ENCODE results near the gene IL17RA.

The IL17RA gene

GRCh38 chr22:17106161-17106784, 21.5 kb downstream of the IL17RA start:
- DNase-seq (ENCODE audit: low read depth): no peak

GRCh38 chr22:17106785-17107546, 22.2 kb downstream of the IL17RA start:
- no peak for DNase-seq (ENCODE audit: low read depth)

GRCh38 chr22:17107547-17107810, 22.7 kb downstream of the IL17RA start:
- no peak for DNase-seq (ENCODE audit: low read depth)

DNA sequence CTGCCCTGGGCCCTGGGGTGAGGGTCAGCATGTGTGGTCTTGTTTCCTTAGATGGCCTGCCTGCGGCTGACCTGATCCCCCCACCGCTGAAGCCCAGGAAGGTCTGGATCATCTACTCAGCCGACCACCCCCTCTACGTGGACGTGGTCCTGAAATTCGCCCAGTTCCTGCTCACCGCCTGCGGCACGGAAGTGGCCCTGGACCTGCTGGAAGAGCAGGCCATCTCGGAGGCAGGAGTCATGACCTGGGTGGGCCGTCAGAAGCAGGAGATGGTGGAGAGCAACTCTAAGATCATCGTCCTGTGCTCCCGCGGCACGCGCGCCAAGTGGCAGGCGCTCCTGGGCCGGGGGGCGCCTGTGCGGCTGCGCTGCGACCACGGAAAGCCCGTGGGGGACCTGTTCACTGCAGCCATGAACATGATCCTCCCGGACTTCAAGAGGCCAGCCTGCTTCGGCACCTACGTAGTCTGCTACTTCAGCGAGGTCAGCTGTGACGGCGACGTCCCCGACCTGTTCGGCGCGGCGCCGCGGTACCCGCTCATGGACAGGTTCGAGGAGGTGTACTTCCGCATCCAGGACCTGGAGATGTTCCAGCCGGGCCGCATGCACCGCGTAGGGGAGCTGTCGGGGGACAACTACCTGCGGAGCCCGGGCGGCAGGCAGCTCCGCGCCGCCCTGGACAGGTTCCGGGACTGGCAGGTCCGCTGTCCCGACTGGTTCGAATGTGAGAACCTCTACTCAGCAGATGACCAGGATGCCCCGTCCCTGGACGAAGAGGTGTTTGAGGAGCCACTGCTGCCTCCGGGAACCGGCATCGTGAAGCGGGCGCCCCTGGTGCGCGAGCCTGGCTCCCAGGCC, 23.7 kb downstream of the IL17RA start:
- no peak for DNase-seq (ENCODE audit: low read depth)

DNA sequence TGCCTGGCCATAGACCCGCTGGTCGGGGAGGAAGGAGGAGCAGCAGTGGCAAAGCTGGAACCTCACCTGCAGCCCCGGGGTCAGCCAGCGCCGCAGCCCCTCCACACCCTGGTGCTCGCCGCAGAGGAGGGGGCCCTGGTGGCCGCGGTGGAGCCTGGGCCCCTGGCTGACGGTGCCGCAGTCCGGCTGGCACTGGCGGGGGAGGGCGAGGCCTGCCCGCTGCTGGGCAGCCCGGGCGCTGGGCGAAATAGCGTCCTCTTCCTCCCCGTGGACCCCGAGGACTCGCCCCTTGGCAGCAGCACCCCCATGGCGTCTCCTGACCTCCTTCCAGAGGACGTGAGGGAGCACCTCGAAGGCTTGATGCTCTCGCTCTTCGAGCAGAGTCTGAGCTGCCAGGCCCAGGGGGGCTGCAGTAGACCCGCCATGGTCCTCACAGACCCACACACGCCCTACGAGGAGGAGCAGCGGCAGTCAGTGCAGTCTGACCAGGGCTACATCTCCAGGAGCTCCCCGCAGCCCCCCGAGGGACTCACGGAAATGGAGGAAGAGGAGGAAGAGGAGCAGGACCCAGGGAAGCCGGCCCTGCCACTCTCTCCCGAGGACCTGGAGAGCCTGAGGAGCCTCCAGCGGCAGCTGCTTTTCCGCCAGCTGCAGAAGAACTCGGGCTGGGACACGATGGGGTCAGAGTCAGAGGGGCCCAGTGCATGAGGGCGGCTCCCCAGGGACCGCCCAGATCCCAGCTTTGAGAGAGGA, 24.5 kb downstream of the IL17RA start:
- no peak for DNase-seq (ENCODE audit: low read depth)

GRCh38 chr22:17109976-17110375, 25.2 kb downstream of the IL17RA start:
- no peak for DNase-seq (ENCODE audit: low read depth)

DNA sequence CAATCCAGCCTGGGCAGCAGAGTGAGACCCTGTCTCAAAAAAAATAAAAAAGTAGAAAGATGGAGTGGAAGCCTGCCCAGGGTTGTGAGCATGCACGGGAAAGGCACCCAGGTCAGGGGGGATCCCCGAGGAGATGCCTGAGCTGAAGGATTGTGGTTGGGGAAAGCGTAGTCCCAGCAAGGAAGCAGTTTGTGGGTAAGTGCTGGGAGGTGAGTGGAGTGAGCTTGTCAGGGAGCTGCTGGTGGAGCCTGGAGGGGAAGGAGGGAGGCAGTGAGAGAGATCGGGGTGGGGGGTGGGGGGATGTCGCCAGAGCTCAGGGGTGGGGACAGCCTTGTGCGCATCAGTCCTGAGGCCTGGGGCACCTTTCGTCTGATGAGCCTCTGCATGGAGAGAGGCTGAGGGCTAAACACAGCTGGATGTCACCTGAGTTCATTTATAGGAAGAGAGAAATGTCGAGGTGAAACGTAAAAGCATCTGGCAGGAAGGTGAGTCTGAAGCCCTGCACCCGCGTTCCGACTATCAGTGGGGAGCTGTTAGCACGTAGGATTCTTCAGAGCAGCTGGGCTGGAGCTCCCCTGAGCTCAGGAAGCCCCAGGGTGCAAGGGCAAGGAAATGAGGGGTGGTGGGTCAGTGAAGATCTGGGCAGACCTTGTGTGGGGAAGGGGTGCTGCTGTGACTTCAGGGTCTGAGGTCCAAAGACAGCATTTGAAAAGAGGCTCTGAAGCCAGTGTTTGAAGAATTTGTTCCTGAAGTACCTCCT, 26.2 kb downstream of the IL17RA start:
- DNase-seq (ENCODE audit: low read depth): no peak

DNA sequence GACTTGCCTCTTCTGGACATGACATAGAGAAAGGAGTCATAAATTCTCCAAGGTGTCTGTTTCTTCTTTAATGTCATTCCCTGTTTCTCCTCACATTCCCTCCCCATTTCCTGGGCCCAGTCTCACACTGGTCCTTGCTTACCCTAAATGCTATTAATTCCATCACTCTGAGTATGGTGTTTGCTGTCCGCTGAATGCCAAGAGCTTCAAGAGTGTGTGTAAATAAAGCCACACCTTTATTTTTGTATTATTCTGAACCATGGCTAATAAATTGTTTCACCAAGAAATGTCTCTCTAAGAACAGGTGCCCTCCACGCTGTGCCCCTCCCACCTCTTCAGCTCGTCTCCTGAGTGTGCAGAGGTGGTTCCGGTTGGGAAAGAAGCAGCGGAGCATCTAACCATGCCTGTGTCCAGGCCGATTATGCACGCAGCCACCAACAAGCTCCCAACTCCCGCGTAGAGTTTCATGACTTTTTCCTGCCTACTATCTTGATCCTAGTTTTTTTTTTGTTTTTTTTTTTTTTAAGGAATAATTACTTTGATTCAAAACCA, 27.8 kb downstream of the IL17RA start:
- DNase-seq (ENCODE audit: low read depth): no peak

DNA sequence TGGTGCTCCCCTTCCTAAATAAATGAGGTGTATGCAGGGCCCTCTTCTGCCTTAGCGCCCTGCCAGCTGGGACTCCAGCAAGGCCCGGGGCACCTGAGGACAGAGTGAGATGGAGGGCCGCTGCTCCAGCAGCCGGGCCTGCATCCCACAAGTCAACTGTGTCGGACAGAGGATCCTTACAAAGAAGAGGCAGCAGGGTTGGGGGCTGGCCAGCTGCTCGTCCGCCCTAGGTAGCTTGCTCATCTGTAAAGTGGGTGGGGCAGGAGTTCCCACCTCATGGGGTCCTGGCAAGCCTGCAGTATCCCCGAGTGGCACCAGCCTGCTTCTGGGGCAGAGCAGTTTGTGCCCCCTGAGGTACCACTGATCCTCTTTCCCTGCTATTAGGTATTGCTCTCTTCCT, 28.8 kb downstream of the IL17RA start:
- no peak for DNase-seq (ENCODE audit: low read depth)

GRCh38 chr22:17114173-17114897, 29.5 kb downstream of the IL17RA start:
- no peak for DNase-seq (ENCODE audit: low read depth)

DNA sequence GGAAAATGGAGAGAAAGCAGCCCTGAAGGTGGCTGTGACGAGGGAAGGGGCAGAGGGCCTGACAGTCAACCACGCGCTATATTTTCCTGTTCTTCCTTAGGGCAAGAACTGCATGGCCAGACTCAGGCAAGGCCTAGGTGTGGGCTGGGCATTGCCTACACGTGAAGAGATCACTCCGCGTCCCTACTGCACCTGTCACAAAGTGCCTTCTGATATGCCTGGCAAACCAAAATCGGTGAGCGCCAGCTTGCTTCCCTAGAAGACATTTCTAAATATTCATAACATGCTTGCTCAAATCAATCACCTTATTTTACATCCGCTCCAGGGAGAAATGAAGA, 30.1 kb downstream of the IL17RA start:
- DNase-seq (ENCODE audit: low read depth): no peak

GRCh38 chr22:17115236-17115635, 30.4 kb downstream of the IL17RA start:
- DNase-seq (ENCODE audit: low read depth): no peak

GRCh38 chr22:17115945-17116565, 31.3 kb downstream of the IL17RA start:
- no peak for DNase-seq (ENCODE audit: low read depth)

- DNase-seq (ENCODE audit: low read depth): no peak
Observed at GRCh38 chr22:17116572-17117330, 32.0 kb downstream of the IL17RA start.

DNA sequence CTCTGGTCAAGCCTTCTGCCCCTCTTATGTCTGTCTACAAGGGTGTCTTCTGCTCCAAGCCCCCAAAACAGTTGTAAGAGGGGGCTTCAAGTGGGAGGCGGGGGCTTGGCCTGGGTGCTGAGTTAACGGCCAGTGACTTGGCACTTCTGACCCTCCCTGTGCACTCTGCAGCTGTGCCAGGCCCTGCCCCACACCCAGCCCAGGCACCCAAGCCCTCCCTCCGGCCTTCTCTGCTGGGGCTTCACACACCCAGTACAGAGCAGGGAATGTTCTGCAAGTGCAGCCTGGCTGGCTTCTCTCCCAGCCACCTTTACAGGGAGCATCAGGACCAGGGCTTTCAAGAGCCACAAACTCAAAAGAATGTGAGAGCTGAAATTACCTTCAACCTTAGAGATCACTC, 32.6 kb downstream of the IL17RA start:
- DNase-seq (ENCODE audit: low read depth): no peak

DNA sequence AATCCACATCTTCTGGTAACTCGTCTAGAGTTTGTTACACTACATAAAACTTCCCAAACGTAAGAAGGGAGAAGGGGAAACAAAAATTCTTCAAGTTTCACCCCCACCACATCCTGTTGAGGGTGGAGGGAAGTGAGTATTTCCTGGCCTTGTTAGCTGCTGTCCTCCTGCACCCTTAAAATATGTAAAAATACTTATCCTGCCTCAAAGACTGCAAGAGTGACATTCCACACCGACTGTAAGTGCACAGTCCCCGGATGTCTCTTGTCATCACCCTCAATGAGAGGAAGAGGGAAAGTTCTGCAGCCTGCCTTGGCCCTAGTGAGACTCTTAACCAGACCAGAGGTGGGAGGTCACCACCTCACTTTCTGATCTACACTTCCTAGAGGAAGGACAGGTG, 33.1 kb downstream of the IL17RA start:
- DNase-seq (ENCODE audit: low read depth): no peak

GRCh38 chr22:17118342-17118741, 33.5 kb downstream of the IL17RA start:
- DNase-seq (ENCODE audit: low read depth): no peak

DNA sequence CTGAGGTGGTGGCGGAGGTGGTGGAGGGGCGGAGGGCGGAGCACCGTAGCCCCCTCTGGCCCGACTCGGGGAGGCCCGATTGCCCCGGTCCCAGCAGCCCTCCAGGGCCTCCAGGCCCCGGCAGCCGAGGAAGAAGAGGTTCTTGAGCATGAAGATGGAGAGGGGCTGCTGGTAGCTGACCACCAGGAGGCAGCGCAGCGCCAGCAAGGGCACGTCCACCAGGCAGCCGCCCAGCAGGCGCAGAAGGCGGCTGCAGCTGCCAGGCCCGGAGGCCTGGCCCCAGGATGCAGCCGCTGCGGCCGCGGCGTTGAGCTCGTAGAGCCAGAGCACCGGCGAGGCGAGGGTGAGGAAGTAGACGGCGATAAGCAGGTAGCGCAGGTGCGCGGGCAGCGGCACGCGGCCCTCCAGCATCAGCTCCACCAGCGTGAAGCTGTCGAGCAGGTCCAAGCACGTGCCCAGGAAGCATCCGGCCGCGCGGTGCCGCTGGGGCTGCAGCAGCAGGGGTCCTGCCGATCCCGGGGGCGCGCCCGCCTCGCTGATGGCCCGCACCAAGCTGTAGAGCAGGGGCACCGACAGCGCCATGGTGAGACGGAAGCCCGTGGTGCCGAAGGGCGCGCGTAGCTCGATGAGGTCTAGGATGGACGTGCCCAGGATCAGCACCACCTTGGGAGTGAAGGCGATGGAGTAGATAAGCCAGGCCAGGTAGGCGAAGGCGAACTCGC, 34.8 kb downstream of the IL17RA start:
- no peak for DNase-seq (ENCODE audit: low read depth)

DNA sequence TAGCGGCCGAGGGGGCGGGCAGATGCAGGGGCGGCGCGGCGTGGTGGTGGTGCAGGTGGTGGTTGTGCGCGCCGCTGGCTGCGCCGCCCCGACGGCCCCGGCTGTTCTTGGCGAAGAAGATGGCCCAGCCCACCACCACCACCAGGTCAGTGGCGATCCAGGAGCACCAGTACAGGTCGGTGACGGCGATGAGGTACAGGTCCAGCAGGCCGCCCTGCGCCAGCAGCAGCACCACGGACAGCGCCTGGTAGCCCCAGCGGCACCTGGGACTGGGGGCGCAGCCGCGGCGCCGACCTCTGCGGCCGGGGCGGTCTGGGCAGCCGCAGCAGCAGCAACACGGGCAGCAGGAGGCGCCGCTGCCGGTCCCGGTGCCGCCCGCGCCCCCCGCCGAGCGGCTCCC, 35.5 kb downstream of the IL17RA start:
- DNase-seq (ENCODE audit: low read depth): peak; percentile 24
